Uterus (tissue), 4 donors: ENCODE data around the gene DEAF1. TPM values are rescaled to one million over a fixed set of nuclear protein-coding genes. Genes with fewer than 3 reads are reported as not detected.

Experiments used
- DNase-seq, 2 donors: peaks; one replicate each; pipeline ENCODE4 v3.0.0-alpha.2; 2019 to 2020
- H3K27ac ChIP-seq, 2 donors: fragments of 200-600 bp; sonication (generic); 1 replicate in 1 of 2; 2 replicates in 1 of 2; pipeline ENCODE4 v1.5.1; 2016 to 2018
- H3K27me3 ChIP-seq, 2 donors: fragments of 200-600 bp; sonication (generic); one replicate each; pipeline ENCODE4 v1.5.1; 2018 to 2019; ENCODE audit warnings: control low read depth in 1 of 2
- H3K36me3 ChIP-seq, 2 donors: fragments of 200-600 bp; sonication (generic); one replicate each; pipeline ENCODE4 v1.5.1; 2019; ENCODE audit warnings: control low read depth in 1 of 2
- H3K4me1 ChIP-seq, 2 donors: fragments of 200-600 bp; sonication (generic); one replicate each; pipeline ENCODE4 v1.5.1; 2018 to 2019; ENCODE audit warnings: control low read depth in 1 of 2
- H3K4me3 ChIP-seq, 2 donors: fragments of 200-600 bp; sonication (generic); 1 replicate in 1 of 2; 2 replicates in 1 of 2; pipeline ENCODE4 v1.5.1; 2018 to 2019; ENCODE audit warnings: mild to moderate bottlenecking in 1 of 2
- H3K9me3 ChIP-seq, 2 donors: fragments of 200-600 bp; sonication (generic); one replicate each; pipeline ENCODE4 v1.5.1; 2019; ENCODE audit warnings: control low read depth in 1 of 2
- CTCF ChIP-seq, 4 experiments: fragments of 200-600 bp in 2 of 4; fragments of 450-650 bp in 2 of 4; sonication (generic) in 2 of 4; IDR thresholded peaks; one replicate each; pipeline ENCODE4 v1.5.1; 2016 to 2019; ENCODE audit warnings: antibody characterized with exemption in 4 of 4, mild to moderate bottlenecking in 2 of 4, moderate library complexity in 1 of 4
- POLR2A ChIP-seq, 2 donors: fragments of 450-650 bp; IDR thresholded peaks; one replicate each; pipeline ENCODE4 v1.6.1; 2016; ENCODE audit warnings: antibody characterized with exemption in 2 of 2, mild to moderate bottlenecking in 1 of 2, moderate library complexity in 1 of 2
- intact Hi-C: fragments of 100-400 bp; cut with DNase I; formaldehyde crosslinking; loops from one replicate; pipeline ENCODE4 v1.15.1; 2023; ENCODE audit warnings: low total_unique reads
- total RNA-seq, 4 donors: library from RNA; depleted of rRNA in 3 of 4; stranded (reverse); fragments of >200 nt in 3 of 4; gene quantifications; one replicate each; pipeline versions ENCODE4 v1.1.0 to v1.2.4, GENCODE V29; 2014 to 2023
- donor health status: DM: yes; HTN: yes; CAD: no.

Gene DEAF1
- total RNA-seq, 4 donors from 2014 or later = 7.9 to 45.6 (median 20.4) TPM

GRCh38 chr11:617912-618682 lies 76.9 kb downstream of the DEAF1 start:
- TF ChIP-seq CTCF (IDR thresholded peaks at IDR 0.05) (no peak), POLR2A (IDR thresholded peaks at IDR 0.05) (no peak)
- Histone ChIP-seq H3K4me1 (peaks cover 0 to 7% of the 10 kb centered on the region in 2 donors), H3K36me3 (no peaks in the 10 kb centered on the region), H3K4me3 (no peak overlapping the region), H3K27me3 (no peaks in the 10 kb centered on the region), H3K27ac (no peak overlapping the region), H3K9me3 (no peaks in the 10 kb centered on the region)
- intact Hi-C loops = no loop called here
- DNase-seq = peak in 1 of 2 donors; percentile 15

GRCh38 chr11:617199-617911 lies 77.7 kb downstream of the DEAF1 start:
- no peak overlapping the region for H3K27ac ChIP-seq
- no peak overlapping the region for H3K4me3 ChIP-seq
- no peaks in the 10 kb centered on the region for H3K9me3 ChIP-seq
- TF ChIP-seq CTCF (IDR thresholded peaks at IDR 0.05) (no peak), POLR2A (IDR thresholded peaks at IDR 0.05) (no peak)
- no peaks in the 10 kb centered on the region for H3K36me3 ChIP-seq
- no peaks in the 10 kb centered on the region for H3K27me3 ChIP-seq
- H3K4me1 ChIP-seq = peaks cover 0 to 7% of the 10 kb centered on the region in 2 donors
- peak in 1 of 2 donors; percentile 21 for DNase-seq
- intact Hi-C loops = no loop called here

GRCh38 chr11:616320-617198 lies 78.5 kb downstream of the DEAF1 start:
- Histone ChIP-seq H3K27ac (peak overlapping the region; percentile 88 to 91), H3K9me3 (no peaks in the 10 kb centered on the region), H3K4me3 (peak overlapping the region; percentile 69 to 87), H3K27me3 (no peaks in the 10 kb centered on the region), H3K4me1 (peaks cover 0 to 7% of the 10 kb centered on the region in 2 donors), H3K36me3 (no peaks in the 10 kb centered on the region)
- intact Hi-C loops = no loop called here
- peak in 1 of 2 donors; percentile 32 for DNase-seq
- no peak for TF ChIP-seq CTCF (IDR thresholded peaks at IDR 0.05)
- no peak for TF ChIP-seq POLR2A (IDR thresholded peaks at IDR 0.05)

DNA sequence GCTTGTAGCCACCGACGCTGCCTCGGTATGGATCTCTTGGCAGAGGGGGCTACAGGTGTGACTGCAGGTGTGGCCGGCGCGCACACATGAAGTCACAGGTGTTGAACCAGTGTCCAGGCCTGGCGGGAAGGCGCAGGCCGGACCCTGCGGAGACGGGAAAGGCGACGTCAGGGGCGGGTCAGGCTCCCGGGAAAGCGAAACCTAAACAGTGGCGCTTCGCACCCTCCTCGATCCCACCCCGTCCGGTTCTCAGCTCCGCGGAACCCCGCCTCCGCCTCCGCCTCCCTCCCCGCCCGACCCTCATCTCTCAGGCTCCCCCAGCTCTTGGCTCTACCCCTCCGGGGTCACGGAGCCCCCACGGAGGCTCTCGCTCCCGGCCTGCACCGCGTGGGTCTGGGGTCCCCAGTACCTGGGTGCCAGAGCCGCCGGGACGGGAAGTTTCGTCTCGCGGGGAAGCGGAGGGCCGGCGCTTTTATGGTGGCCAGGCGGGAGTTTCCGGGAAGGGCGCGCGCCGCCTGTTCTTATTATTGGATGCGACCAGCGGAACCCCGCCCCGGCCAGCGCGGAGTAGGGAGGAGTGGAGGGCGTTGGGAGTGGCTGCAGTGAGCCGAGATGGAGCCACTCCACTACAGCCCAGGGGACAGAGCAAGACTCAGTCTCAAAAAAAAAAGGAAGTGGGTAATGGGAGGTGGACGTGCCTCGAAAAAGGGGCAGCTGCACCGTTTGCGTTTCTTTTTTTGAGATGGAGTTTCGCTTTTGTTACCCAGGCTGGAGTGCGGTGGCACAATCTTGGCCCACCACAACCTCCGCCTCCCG lies 79.3 kb downstream of the DEAF1 start, which contains the start of gene IRF7:
Gene IRF7, minus strand, starts transcription at position 447 of the 816 bp plus-strand sequence. CDS start 586 bp downstream, outside the sequence.
- intact Hi-C loops = no loop called here
- peaks cover 0 to 7% of the 10 kb centered on the region in 2 donors for H3K4me1 ChIP-seq
- no peaks in the 10 kb centered on the region for H3K36me3 ChIP-seq

More for the DNA sequence above, 79.3 kb downstream of the DEAF1 start, which contains the start of gene IRF7:
- DNase-seq = peak; percentile 92
- TF ChIP-seq POLR2A (IDR thresholded peaks at IDR 0.05) (peak; percentile 66 to 68), CTCF (IDR thresholded peaks at IDR 0.05) (peak in 1 of 4 experiments; percentile 1)
- Histone ChIP-seq H3K4me3 (peak within 1 kb of the TSS; percentile 69 to 87), H3K9me3 (no peaks in the 10 kb centered on the region), H3K27me3 (no peaks in the 10 kb centered on the region), H3K27ac (peak within 1 kb of the TSS; percentile 88 to 91)
